Cardiac fibroblast (primary cell): ENCODE data around the gene SPDYE2B.
"Not testable (repeated sequence)": the region's sequence is repeated elsewhere in the genome, so short reads cannot be mapped to it uniquely, and the experiment has no call there.

Experiments
- DNase-seq, 2 donors: peaks; one replicate each; pipeline versions ENCODE4 v3.0.0 to v3.0.0-alpha.2; 2010; ENCODE audit warnings: low read depth in 2 of 2
- H3K4me3 ChIP-seq, 2 donors: replicated peaks in 1 of 2; 1 replicate in 1 of 2; 2 replicates in 1 of 2; pipeline ENCODE4 v1.5.1; 2011; ENCODE audit warnings: low read depth in 2 of 2, low read length in 2 of 2, mild to moderate bottlenecking in 2 of 2, moderate library complexity in 1 of 2

SPDYE2B gene

DNA sequence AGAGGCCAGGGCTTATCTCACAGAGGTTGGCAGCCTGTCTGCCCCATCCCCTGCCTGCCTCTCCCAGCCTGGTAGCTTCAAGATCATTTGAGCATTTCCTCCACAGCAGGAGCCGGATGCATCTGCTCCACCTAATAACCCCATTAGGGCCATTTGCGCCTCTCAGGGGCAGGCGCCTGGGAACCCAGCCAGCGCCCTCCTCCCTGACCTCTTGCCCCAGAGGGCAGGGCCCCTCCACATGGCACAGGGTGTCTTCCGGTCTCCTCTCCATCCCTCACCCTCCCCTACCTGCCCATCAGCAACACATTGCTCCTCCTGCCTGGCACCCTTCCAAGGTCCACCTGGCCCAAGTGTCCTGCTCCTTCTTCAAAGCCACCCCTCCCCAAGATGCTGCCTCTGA lies 14.8 kb upstream of the SPDYE2B start:
- not testable (repeated sequence) for H3K4me3 ChIP-seq

GRCh38 chr7:102636956-102637355 lies 13.2 kb upstream of the SPDYE2B start:
- DNase-seq, H3K4me3 ChIP-seq: not testable (repeated sequence)

More for the DNA sequence above, 14.8 kb upstream of the SPDYE2B start:
- DNase-seq = not testable (repeated sequence)

DNA sequence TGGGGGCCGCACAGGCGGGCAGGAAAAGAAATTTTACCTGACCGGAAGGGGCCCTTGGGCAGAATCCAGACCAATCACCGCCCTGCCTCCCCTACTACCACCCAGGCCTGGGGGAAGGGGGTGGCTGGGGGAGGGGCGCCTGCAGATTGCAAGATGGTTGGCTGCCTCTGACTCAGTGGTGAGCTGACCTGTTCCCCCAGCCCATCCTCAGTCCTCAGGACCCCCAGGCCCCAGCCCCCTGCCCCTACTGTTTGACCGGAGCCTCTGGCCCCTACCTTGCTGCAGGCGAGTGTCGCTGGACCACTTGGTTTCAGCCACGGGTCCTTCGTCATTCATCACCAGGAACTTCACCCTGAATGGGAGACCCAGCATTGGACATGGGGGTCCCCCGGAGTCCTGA lies 11.3 kb upstream of the SPDYE2B start:
- DNase-seq, H3K4me3 ChIP-seq: not testable (repeated sequence)

DNA sequence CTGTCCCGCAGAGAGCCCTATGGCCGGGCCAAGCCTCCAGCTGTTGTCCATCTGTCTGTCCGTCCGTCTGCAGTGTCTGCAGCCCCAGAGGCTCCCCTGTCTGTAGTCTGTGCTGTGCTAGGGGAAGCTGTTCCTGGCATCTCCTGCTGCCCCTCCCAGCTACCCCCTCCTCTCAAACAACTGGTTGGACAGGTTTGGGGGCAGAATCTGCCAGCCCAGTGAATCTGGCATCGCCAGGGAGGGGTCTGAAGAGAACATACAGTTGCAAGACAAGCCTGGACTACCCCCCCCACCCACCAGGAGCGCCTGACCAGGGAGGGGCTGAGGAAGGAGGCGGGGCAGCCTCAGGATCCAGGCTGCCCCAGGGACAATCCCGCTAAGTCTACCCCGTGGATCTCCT lies 7.4 kb upstream of the SPDYE2B start, which contains the start of gene UPK3BL1:
Gene UPK3BL1 (minus strand): TSS at position 101 of the 400 bp plus-strand sequence. CDS start 50 bp downstream, at position 51.
- not testable (repeated sequence) for H3K4me3 ChIP-seq, DNase-seq

GRCh38 chr7:102643404-102643803 lies 6.7 kb upstream of the SPDYE2B start:
- not testable (repeated sequence) for DNase-seq, H3K4me3 ChIP-seq

DNA sequence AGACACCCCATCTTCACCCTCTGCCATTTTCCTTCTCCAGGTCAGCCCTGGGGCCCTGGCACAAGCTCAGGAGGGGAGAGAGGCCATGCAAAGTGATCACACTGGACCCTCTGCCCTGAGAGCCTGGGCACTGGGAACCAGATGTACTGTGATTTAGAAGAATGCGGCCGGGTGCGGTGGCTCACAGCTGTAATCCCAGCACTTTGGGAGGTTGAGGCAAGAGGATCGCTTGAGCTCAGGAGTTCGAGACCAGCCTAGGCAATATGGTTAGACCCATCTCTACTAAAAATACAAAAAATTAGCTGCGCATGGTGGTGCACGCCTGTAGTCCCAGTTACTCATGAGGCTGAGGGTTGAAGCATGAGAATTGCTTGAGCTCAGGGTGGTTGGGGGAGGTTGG lies 2.3 kb upstream of the SPDYE2B start:
- H3K4me3 ChIP-seq, DNase-seq: not testable (repeated sequence)

- not testable (repeated sequence) for DNase-seq, H3K4me3 ChIP-seq
Observed at GRCh38 chr7:102664765-102665164, 14.6 kb downstream of the SPDYE2B start.

DNA sequence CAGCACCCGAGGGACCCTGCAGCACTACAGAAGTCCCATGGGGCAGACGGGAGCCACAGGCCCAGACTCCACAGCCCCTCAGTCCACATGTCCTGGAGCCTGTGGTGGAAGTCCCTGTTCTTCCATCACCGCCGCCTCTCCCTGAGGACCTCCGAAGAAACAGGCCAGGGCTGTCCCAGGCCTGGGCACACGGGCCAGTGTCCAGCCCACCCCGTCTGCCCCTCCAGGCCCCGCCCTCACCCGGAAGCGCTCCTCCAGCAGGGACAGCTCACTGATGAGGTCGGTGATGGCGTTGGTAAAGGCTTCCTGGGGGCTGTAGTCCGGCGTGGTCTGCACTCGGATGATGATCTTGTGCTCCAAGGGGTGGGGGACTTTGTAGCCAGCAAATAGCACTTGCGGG lies 16.7 kb downstream of the SPDYE2B start:
- H3K4me3 ChIP-seq, DNase-seq: not testable (repeated sequence)

DNA sequence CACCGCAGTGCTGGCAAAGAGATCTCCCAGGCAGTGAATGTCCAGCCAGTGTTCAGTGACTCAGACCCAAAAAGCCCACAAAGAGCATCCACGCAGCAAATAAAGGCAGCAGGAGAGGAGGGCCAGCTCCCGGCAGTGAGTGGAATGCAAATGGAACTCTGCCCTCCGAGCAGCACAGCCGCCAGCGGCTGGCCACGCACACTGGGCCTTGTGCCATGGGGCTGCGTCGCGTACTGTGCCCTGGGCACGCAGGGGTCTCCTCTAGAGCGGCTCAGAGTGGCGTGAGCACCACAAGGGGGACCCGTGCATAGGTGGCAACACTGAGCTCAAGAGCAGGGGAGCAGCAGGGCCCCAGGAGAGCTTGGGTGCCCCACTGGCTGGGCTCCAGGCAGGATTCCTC lies 17.4 kb downstream of the SPDYE2B start:
- not testable (repeated sequence) for DNase-seq, H3K4me3 ChIP-seq

DNA sequence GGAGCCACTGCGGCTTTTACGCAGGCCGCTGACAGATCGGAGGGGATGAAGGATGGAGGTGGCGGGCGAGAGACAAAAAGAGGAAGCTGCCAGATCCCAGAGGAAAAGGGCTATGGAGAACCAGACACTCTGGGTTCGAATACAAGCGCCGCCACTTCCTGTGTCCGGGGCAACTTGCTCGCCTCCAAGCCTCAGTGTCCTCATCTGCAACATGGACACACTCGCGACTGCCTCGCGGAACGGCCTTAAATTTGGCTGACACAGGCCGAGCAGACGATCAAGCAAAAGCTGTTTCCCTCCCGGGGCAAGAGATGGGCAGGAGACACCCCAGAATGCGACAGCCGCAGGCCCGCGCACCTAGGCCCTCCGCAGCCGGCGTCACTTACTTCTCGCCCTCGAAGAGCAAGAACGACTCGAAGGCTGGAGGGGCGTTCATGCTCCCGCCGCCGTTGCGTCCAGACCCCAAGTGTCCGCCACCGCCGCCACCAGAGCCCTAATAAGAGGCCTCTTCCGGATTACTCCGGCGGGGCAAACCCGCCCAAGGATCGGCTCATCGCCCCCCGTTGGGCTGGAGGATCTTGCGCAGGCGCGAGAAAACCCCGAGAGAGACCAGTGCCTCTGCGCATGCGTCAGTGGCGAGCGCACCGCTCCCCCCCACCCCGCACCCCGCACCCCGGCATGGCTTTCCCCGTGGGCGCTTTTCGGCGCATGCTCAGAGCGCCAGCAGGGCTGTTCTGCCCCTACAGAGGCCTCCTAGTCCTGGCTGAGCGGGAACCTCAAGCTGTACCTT lies 21.2 kb downstream of the SPDYE2B start, which contains the start of gene POLR2J2:
Gene POLR2J2 (minus strand): TSS at position 498 of the 790 bp plus-strand sequence. CDS start 62 bp downstream, at position 436.
- peak within 1 kb of the TSS; percentile 40 to 56 for H3K4me3 ChIP-seq
- peak; percentile 76 to 77 for DNase-seq

GRCh38 chr7:102671956-102672307 lies 21.8 kb downstream of the SPDYE2B start:
- DNase-seq, H3K4me3 ChIP-seq: not testable (repeated sequence)

DNA sequence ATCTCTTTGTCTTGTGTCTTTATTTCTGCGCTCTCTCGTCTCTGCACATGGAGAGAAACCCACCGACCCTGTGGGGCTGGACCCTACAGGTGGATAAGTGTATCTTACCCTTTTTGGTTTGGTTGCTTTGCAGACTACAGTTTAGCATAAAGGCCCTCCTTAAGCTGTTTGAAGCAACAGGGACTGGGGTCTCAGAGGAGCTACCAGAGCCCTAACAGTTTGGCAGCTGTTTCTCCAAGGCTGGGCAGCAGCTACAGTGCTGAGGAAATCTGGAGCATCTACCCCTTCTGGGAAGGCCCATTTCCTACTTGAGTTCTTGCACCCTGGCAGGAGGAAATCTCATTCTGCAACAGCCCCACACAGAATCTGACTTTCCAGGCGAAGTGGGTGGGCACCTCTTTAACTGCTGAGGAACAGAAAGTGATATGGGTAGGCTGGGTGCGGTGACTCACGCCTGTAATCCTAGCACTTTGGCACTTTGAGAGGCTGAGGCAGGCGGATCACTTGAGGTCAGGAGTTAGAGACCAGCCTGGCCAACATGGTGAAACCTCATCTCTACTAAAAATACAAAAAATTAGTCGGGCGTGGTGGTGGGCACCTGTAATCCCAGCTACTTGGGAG lies 23.4 kb downstream of the SPDYE2B start:
- not testable (repeated sequence) for H3K4me3 ChIP-seq, DNase-seq

- not testable (repeated sequence) for H3K4me3 ChIP-seq, DNase-seq
Observed at GRCh38 chr7:102675545-102675944, 25.4 kb downstream of the SPDYE2B start.

- not testable (repeated sequence) for H3K4me3 ChIP-seq, DNase-seq
Observed at GRCh38 chr7:102680780-102681179, 30.7 kb downstream of the SPDYE2B start.

- DNase-seq, H3K4me3 ChIP-seq: not testable (repeated sequence)
Observed at GRCh38 chr7:102682560-102682959, 32.4 kb downstream of the SPDYE2B start.

DNA sequence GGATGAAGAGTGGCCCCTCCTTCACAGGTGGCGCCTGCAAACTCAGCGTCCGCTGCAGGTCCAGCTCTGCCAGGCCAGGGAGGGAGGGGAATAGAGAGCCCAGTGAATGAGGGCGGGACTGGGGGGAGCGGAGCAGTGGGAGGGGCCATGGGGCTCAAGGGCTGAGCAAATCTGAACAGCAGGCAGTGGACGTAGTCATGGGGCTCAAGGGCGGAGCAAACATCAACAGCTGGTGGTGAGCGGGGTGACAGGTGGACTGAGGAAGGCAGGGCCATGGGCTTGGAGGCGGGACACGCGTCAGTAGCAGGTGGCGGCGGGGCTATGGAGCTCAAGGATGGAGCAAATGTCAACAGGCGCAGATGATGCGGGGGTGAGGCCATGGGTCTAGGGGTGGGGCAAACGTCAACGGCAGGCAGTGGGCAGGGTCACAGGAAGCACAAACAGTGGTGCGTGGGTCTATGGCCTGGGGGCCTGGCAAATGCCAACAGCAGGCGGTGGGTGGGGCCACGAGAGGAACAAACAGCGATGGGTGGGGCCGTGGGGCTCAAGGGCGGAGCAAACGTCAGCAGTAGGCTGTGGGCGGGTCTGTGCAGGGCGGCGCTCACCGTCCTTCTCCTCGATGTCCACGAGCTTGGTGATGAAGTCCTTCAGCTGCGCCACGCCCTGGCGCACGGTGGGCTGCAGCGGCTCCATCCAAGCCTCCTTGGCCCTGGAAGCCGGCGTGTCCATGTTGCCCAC lies 38.3 kb downstream of the SPDYE2B start:
- H3K4me3 ChIP-seq, DNase-seq: not testable (repeated sequence)

DNA sequence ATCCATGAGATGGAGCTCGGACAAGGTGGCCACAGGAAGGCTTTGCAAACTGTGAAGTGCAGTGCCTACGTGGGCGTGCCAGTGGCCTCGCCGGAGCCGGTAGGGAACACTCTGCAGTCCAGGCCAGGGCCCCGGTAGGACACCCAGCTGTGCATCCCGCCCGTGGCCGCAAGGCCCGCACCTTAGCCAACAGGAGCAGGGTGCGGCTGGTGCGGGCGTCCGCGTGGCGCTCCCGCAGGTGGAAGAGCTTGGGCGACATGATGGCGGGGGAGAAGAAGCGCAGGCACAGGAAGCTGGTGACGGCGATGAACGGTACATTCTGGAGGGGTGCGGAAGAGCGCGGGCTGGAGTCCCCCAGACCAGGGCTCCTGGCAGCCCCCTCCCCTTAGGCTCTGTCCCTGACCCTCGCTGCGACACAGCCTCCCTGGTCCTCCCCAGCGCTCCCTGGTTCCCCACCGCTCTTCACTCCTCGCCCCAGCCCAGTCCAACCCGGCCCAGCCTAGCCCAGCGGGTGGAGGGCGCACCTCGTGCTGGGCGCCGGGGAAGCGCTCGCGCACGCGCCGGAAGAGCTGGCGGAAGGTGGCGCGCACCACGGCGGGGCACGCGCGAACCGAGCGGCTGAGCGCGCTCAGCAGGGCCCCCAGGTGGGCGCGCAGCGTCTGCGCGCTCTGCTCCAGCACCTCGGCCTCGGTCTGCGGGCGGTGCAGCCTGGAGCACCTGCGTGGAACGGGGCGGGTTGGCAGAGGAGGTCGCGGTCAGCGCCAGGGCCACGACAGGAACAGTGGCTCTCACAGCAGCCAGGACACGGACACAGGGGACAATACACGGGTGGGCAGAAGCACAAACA lies 39.5 kb downstream of the SPDYE2B start:
- DNase-seq, H3K4me3 ChIP-seq: not testable (repeated sequence)

- not testable (repeated sequence) for H3K4me3 ChIP-seq, DNase-seq
Observed at GRCh38 chr7:102690602-102691001, 40.5 kb downstream of the SPDYE2B start.
